GM12874 (cell line): ENCODE measurements around the gene CLCNKB.

Experiments used
- CTCF ChIP-seq: IDR thresholded peaks from 2 replicates; pipeline ENCODE4 v1.5.1; 2011; ENCODE audit warnings: low read depth, mild to moderate bottlenecking, control low read depth, low read length, moderate library complexity; ENCODE audit not compliant: insufficient read depth

CLCNKB gene

GRCh38 chr1:16038620-16038912, 5.0 kb upstream of the CLCNKB start:
- no peak for TF ChIP-seq CTCF

GRCh38 chr1:16041200-16041599, 2.4 kb upstream of the CLCNKB start:
- no peak for TF ChIP-seq CTCF

GRCh38 chr1:16042096-16042495, 1.5 kb upstream of the CLCNKB start:
- TF ChIP-seq CTCF = peak; percentile 13; the same call in 1 of the 2 replicates

- no peak for TF ChIP-seq CTCF
Observed at GRCh38 chr1:16043950-16044349, 368 bp downstream of the CLCNKB start.

GRCh38 chr1:16046842-16047241, 3.3 kb downstream of the CLCNKB start:
- TF ChIP-seq CTCF = no peak

- no peak for TF ChIP-seq CTCF
Observed at GRCh38 chr1:16047791-16048475, 4.4 kb downstream of the CLCNKB start.

- no peak for TF ChIP-seq CTCF
Observed at GRCh38 chr1:16048573-16049189, 5.1 kb downstream of the CLCNKB start.
